ENCODE results near the gene CHURC1.

The CHURC1 gene

GRCh38 chr14:64867182-64867581 is 47.1 kb upstream of the CHURC1 start:
- no peak for ATAC-seq (ENCODE audit: insufficient read depth, low read depth)
- Histone ChIP-seq H3K9ac (ENCODE audit: low read depth, low read length) (no peak overlapping the region), H3K4me3 (ENCODE audit: low read depth in 1 of 2, low read length in 2 of 2) (no peak overlapping the region), H3K27me3 (ENCODE audit: insufficient read depth, low read length, poor library complexity) (peaks cover 36% of the 10 kb centered on the region), H4K20me1 (ENCODE audit: insufficient read depth, low read length) (no peaks in the 10 kb centered on the region), H3K4me1 (ENCODE audit: insufficient read depth, low read length) (no peaks in the 10 kb centered on the region), H3K27ac (ENCODE audit: low read length) (no peak overlapping the region), H2AFZ (ENCODE audit: low read depth, low read length) (no peak overlapping the region), H3K9me3 (ENCODE audit: insufficient read depth, low read length, severe bottlenecking) (no peaks in the 10 kb centered on the region), H3K79me2 (ENCODE audit: insufficient read depth, low read length) (no peaks in the 10 kb centered on the region), H3K36me3 (ENCODE audit: insufficient read depth, low read length) (no peaks in the 10 kb centered on the region), H3K4me2 (ENCODE audit: insufficient read depth, low read length) (no peak overlapping the region)
- DNase-seq: no peak
- TF ChIP-seq CTCF (IDR thresholded peaks at IDR 0.05; ENCODE audit: borderline replicate concordance, extremely low read depth, low read length, poor library complexity, severe bottlenecking): no peak
- no peak for TF ChIP-seq EZH2 (IDR thresholded peaks at IDR 0.05; ENCODE audit: borderline replicate concordance, low read depth, low read length, severe bottlenecking)

DNA sequence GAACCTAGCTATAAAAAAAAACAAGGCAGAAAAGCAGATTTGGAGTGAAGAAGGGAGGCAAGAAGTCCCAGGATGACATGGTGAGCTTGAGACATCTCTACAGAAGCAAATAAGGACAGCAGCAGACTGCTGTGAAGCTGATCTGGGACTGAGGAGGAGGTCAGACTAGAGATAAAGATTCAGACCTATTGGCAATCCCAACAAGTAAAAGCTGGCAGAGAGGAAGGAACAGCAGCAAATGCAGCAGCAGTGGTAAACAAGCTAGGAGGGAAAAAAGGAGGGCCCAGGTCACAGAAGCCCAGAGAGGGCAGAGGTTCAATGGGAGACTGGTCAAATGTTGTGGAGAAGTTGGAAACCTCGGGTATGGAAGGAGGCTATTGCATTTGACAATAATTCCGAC is 45.9 kb upstream of the CHURC1 start:
- no peaks in the 10 kb centered on the region for H3K9me3 ChIP-seq (ENCODE audit: insufficient read depth, low read length, severe bottlenecking)
- H3K79me2 ChIP-seq (ENCODE audit: insufficient read depth, low read length): no peaks in the 10 kb centered on the region
- H3K4me2 ChIP-seq (ENCODE audit: insufficient read depth, low read length): no peak overlapping the region
- TF ChIP-seq EZH2 (IDR thresholded peaks at IDR 0.05; ENCODE audit: borderline replicate concordance, low read depth, low read length, severe bottlenecking) (no peak), CTCF (IDR thresholded peaks at IDR 0.05; ENCODE audit: borderline replicate concordance, extremely low read depth, low read length, poor library complexity, severe bottlenecking) (no peak)
- no peaks in the 10 kb centered on the region for H3K4me1 ChIP-seq (ENCODE audit: insufficient read depth, low read length)
- DNase-seq (no peak), ATAC-seq (ENCODE audit: insufficient read depth, low read depth) (no peak)
- no peak overlapping the region for H3K27ac ChIP-seq (ENCODE audit: low read length)
- no peak overlapping the region for H3K9ac ChIP-seq (ENCODE audit: low read depth, low read length)
- H3K4me3 ChIP-seq (ENCODE audit: low read depth in 1 of 2, low read length in 2 of 2): no peak overlapping the region
- H4K20me1 ChIP-seq (ENCODE audit: insufficient read depth, low read length): no peaks in the 10 kb centered on the region
- H3K36me3 ChIP-seq (ENCODE audit: insufficient read depth, low read length): no peaks in the 10 kb centered on the region
- no peak overlapping the region for H2AFZ ChIP-seq (ENCODE audit: low read depth, low read length)
- peaks cover 42% of the 10 kb centered on the region for H3K27me3 ChIP-seq (ENCODE audit: insufficient read depth, low read length, poor library complexity)

DNA sequence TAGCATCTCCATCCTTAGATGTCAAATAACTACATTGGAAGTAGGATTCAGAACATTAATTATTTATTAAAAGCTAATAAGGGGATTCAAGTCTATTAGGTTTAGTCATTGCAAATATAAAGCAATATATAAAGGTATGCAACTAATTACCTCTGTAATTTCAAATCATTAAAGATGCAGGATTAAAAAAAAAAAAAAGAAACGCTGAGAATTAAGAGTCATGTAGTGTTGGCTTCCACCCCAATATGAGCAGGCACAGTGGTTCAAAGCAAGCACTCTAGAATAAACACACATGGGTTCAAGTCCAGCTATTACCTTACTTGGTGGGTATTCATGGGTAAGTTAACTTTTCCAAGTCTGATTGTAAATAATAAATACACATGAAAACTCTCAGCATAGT is 45.4 kb upstream of the CHURC1 start:
- Histone ChIP-seq H3K9me3 (ENCODE audit: insufficient read depth, low read length, severe bottlenecking) (no peaks in the 10 kb centered on the region), H3K4me1 (ENCODE audit: insufficient read depth, low read length) (no peaks in the 10 kb centered on the region), H3K4me2 (ENCODE audit: insufficient read depth, low read length) (no peak overlapping the region), H3K27ac (ENCODE audit: low read length) (no peak overlapping the region), H4K20me1 (ENCODE audit: insufficient read depth, low read length) (no peaks in the 10 kb centered on the region), H3K79me2 (ENCODE audit: insufficient read depth, low read length) (no peaks in the 10 kb centered on the region), H3K9ac (ENCODE audit: low read depth, low read length) (no peak overlapping the region), H3K27me3 (ENCODE audit: insufficient read depth, low read length, poor library complexity) (peaks cover 38% of the 10 kb centered on the region), H3K36me3 (ENCODE audit: insufficient read depth, low read length) (no peaks in the 10 kb centered on the region), H2AFZ (ENCODE audit: low read depth, low read length) (no peak overlapping the region), H3K4me3 (ENCODE audit: low read depth in 1 of 2, low read length in 2 of 2) (no peak overlapping the region)
- TF ChIP-seq EZH2 (IDR thresholded peaks at IDR 0.05; ENCODE audit: borderline replicate concordance, low read depth, low read length, severe bottlenecking): no peak
- TF ChIP-seq CTCF (IDR thresholded peaks at IDR 0.05; ENCODE audit: borderline replicate concordance, extremely low read depth, low read length, poor library complexity, severe bottlenecking): no peak
- DNase-seq (no peak), ATAC-seq (ENCODE audit: insufficient read depth, low read depth) (no peak)

DNA sequence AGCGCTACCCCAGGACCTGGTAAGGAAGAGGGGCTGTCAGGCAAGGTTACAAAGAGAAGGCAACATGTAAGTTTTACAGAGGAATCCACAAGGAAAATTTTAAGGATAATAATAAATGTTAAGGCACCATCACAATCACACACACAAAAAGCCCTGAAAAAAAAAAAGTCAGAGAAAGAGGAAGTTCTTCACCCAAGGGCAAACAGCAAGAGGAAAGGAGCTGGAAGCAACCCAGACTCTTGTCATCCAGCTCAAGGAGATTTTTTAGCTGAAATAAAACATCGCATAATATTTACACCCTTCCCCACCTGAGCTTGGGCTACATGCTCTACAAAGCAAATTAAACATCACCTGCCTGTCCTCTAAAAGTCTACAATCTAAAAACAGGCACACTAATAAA is 44.1 kb upstream of the CHURC1 start:
- Histone ChIP-seq H3K27ac (ENCODE audit: low read length) (no peak overlapping the region), H4K20me1 (ENCODE audit: insufficient read depth, low read length) (no peaks in the 10 kb centered on the region), H3K4me3 (ENCODE audit: low read depth in 1 of 2, low read length in 2 of 2) (no peak overlapping the region), H3K27me3 (ENCODE audit: insufficient read depth, low read length, poor library complexity) (peaks cover 50% of the 10 kb centered on the region), H3K36me3 (ENCODE audit: insufficient read depth, low read length) (no peaks in the 10 kb centered on the region), H3K9ac (ENCODE audit: low read depth, low read length) (no peak overlapping the region), H3K79me2 (ENCODE audit: insufficient read depth, low read length) (no peaks in the 10 kb centered on the region), H3K4me1 (ENCODE audit: insufficient read depth, low read length) (no peaks in the 10 kb centered on the region), H3K4me2 (ENCODE audit: insufficient read depth, low read length) (no peak overlapping the region), H2AFZ (ENCODE audit: low read depth, low read length) (no peak overlapping the region), H3K9me3 (ENCODE audit: insufficient read depth, low read length, severe bottlenecking) (no peaks in the 10 kb centered on the region)
- DNase-seq: no peak
- no peak for ATAC-seq (ENCODE audit: insufficient read depth, low read depth)
- no peak for TF ChIP-seq EZH2 (IDR thresholded peaks at IDR 0.05; ENCODE audit: borderline replicate concordance, low read depth, low read length, severe bottlenecking)
- TF ChIP-seq CTCF (IDR thresholded peaks at IDR 0.05; ENCODE audit: borderline replicate concordance, extremely low read depth, low read length, poor library complexity, severe bottlenecking): no peak
